Activated CD4-positive, alpha-beta memory T cell treated with anti-CD3 and anti-CD28 coated beads, Interleukin-2, amount 10 ng/mL, durations not matched to agents 7 days and 5 days (primary cell): Measurements from ENCODE around the gene FETUB. TPM values are rescaled to one million over a fixed set of nuclear protein-coding genes. Genes with fewer than 3 reads are reported as not detected.

Experiments used
- CTCF ChIA-PET: fragments of 350-600 bp; sonication (Branson Sonifier 250); formaldehyde crosslinking; loops from one replicate; lab custom pipeline; 2021; ENCODE audit warnings: antibody characterized with exemption, inconsistent platforms; lab: Charles Lee
- POLR2A ChIA-PET: fragments of 350-600 bp; sonication (Branson Sonifier 250); formaldehyde crosslinking; loops from one replicate; lab custom pipeline; 2021; ENCODE audit warnings: antibody characterized with exemption; lab: Charles Lee
- DNase-seq: peaks from one replicate; pipeline ENCODE4 v3.0.0-alpha.2; 2020
- H3K27ac Mint-ChIP-seq: one replicate; pipeline ENCODE4 v1.8.0; 2021; ENCODE audit warnings: mild to moderate bottlenecking, mixed read lengths
- H3K27me3 Mint-ChIP-seq: one replicate; pipeline ENCODE4 v1.8.0; 2021; ENCODE audit warnings: mixed read lengths
- H3K36me3 Mint-ChIP-seq: one replicate; pipeline ENCODE4 v1.8.0; 2021; ENCODE audit warnings: low read depth, mixed read lengths
- H3K4me1 Mint-ChIP-seq: one replicate; pipeline ENCODE4 v1.8.0; 2021; ENCODE audit warnings: mixed read lengths
- H3K4me3 Mint-ChIP-seq: one replicate; pipeline ENCODE4 v1.8.0; 2021; ENCODE audit warnings: mild to moderate bottlenecking, mixed read lengths
- H3K9me3 Mint-ChIP-seq: one replicate; pipeline ENCODE4 v1.8.0; 2021; ENCODE audit warnings: mixed read lengths
- total RNA-seq, 2 experiments: library from RNA; stranded (reverse); gene quantifications; one replicate each; pipeline ENCODE4 v1.2.3, GENCODE V29; 2021

FETUB gene
- total RNA-seq, 2 experiments from 2014 or later = not detected

GRCh38 chr3:186616299-186616617 is 23.9 kb upstream of the FETUB start:
- H3K4me1 Mint-ChIP-seq = peaks cover 24% of the 10 kb centered on the region
- DNase-seq = no peak
- ChIA-PET CTCF (interaction anchor here (0.6 to 5.4 kb wide), 37 partner anchors 8 to 673 kb away, joined by 3 to 117 read pairs (median 8); partner anchors contain the start of genes DNAJB11, EIF4A2 and TBCCD1), POLR2A (interaction anchor here (0.7 to 3.7 kb wide), 6 partner anchors 28 to 205 kb away, joined by 3 to 27 read pairs (median 10); partner anchors contain the start of genes DNAJB11, EIF4A2 and TBCCD1)
- H3K9me3 Mint-ChIP-seq = no peaks in the 10 kb centered on the region
- H3K36me3 Mint-ChIP-seq = no peaks in the 10 kb centered on the region
- no peak overlapping the region for H3K27ac Mint-ChIP-seq
- H3K4me3 Mint-ChIP-seq = no peak overlapping the region
- peaks cover 41% of the 10 kb centered on the region for H3K27me3 Mint-ChIP-seq

GRCh38 chr3:186617036-186617946 is 22.9 kb upstream of the FETUB start:
- H3K9me3 Mint-ChIP-seq = no peaks in the 10 kb centered on the region
- H3K4me1 Mint-ChIP-seq = peaks cover 24% of the 10 kb centered on the region
- no peaks in the 10 kb centered on the region for H3K36me3 Mint-ChIP-seq
- POLR2A ChIA-PET = interaction anchor here (0.7 to 3.7 kb wide), 13 partner anchors 21 to 210 kb away, joined by 3 to 27 read pairs (median 4); partner anchors contain the start of genes DNAJB11, EIF4A2 and TBCCD1
- DNase-seq = peak; percentile 87
- H3K4me3 Mint-ChIP-seq = peak overlapping the region; percentile 9
- CTCF ChIA-PET = interaction anchor here (0.5 to 5.4 kb wide), 66 partner anchors 8 to 751 kb away, joined by 3 to 117 read pairs (median 4); partner anchors contain the start of genes DNAJB11, EIF4A2, RTP4 and TBCCD1
- no peak overlapping the region for H3K27ac Mint-ChIP-seq
- H3K27me3 Mint-ChIP-seq = peaks cover 41% of the 10 kb centered on the region

GRCh38 chr3:186618318-186618938 is 21.8 kb upstream of the FETUB start:
- Mint-ChIP-seq H3K4me3 (no peak overlapping the region), H3K27me3 (peaks cover 40% of the 10 kb centered on the region), H3K27ac (no peak overlapping the region), H3K36me3 (no peaks in the 10 kb centered on the region), H3K4me1 (peaks cover 21% of the 10 kb centered on the region), H3K9me3 (no peaks in the 10 kb centered on the region)
- DNase-seq = no peak
- POLR2A ChIA-PET = interaction anchor here (1.7 to 3.4 kb wide), 2 partner anchors 154 to 165 kb away, joined by 6 to 15 read pairs; partner anchors contain the start of gene EIF4A2
- CTCF ChIA-PET = interaction anchor here (0.9 to 5.4 kb wide), 6 partner anchors 7 to 202 kb away, joined by 3 to 117 read pairs (median 24); no protein-coding TSS in a partner anchor

- H3K27ac Mint-ChIP-seq = no peak overlapping the region
- peaks cover 35% of the 10 kb centered on the region for H3K27me3 Mint-ChIP-seq
- ChIA-PET POLR2A (interaction anchor here (3.4 kb wide), 1 partner anchor 164 kb away, joined by 15 read pairs; the partner anchor contains the start of gene EIF4A2), CTCF (no interaction called here)
- H3K4me1 Mint-ChIP-seq = peaks cover 16% of the 10 kb centered on the region
- no peaks in the 10 kb centered on the region for H3K36me3 Mint-ChIP-seq
- H3K9me3 Mint-ChIP-seq = no peaks in the 10 kb centered on the region
- DNase-seq = no peak
- no peak overlapping the region for H3K4me3 Mint-ChIP-seq
Observed at GRCh38 chr3:186619787-186620212, 20.4 kb upstream of the FETUB start.

GRCh38 chr3:186620213-186621092 is 19.7 kb upstream of the FETUB start:
- H3K27ac Mint-ChIP-seq = no peak overlapping the region
- no peaks in the 10 kb centered on the region for H3K36me3 Mint-ChIP-seq
- POLR2A ChIA-PET = no interaction called here
- H3K9me3 Mint-ChIP-seq = no peaks in the 10 kb centered on the region
- peaks cover 33% of the 10 kb centered on the region for H3K27me3 Mint-ChIP-seq
- CTCF ChIA-PET = interaction anchor here (0.9 to 1.4 kb wide), 3 partner anchors 7 to 201 kb away, joined by 3 read pairs; no protein-coding TSS in a partner anchor
- no peak for DNase-seq
- peaks cover 13% of the 10 kb centered on the region for H3K4me1 Mint-ChIP-seq
- no peak overlapping the region for H3K4me3 Mint-ChIP-seq

- H3K4me3 Mint-ChIP-seq = no peak overlapping the region
Observed at GRCh38 chr3:186621894-186622650, 18.1 kb upstream of the FETUB start.

GRCh38 chr3:186622651-186623310 is 17.4 kb upstream of the FETUB start:
- H3K27ac Mint-ChIP-seq = no peak overlapping the region
- no peaks in the 10 kb centered on the region for H3K36me3 Mint-ChIP-seq
- no peak overlapping the region for H3K4me3 Mint-ChIP-seq
- H3K9me3 Mint-ChIP-seq = peaks cover under 1% of the 10 kb centered on the region
- DNase-seq = no peak
- ChIA-PET POLR2A (no interaction called here), CTCF (no interaction called here)
- H3K4me1 Mint-ChIP-seq = no peaks in the 10 kb centered on the region
- peaks cover 27% of the 10 kb centered on the region for H3K27me3 Mint-ChIP-seq

More at GRCh38 chr3:186621894-186622650, 18.1 kb upstream of the FETUB start:
- no peaks in the 10 kb centered on the region for H3K9me3 Mint-ChIP-seq
- peaks cover 33% of the 10 kb centered on the region for H3K27me3 Mint-ChIP-seq
- CTCF ChIA-PET = interaction anchor here (1.2 to 1.4 kb wide), 2 partner anchors 9 to 12 kb away, joined by 3 read pairs; no protein-coding TSS in a partner anchor
- POLR2A ChIA-PET = no interaction called here
- no peaks in the 10 kb centered on the region for H3K36me3 Mint-ChIP-seq
- DNase-seq = no peak
- H3K27ac Mint-ChIP-seq = no peak overlapping the region
- peaks cover 4% of the 10 kb centered on the region for H3K4me1 Mint-ChIP-seq

- no peak overlapping the region for H3K27ac Mint-ChIP-seq
- H3K27me3 Mint-ChIP-seq = peaks cover 25% of the 10 kb centered on the region
- no peaks in the 10 kb centered on the region for H3K4me1 Mint-ChIP-seq
- no peak for DNase-seq
- no peaks in the 10 kb centered on the region for H3K36me3 Mint-ChIP-seq
- ChIA-PET POLR2A (no interaction called here), CTCF (interaction anchor here (3.7 kb wide), 1 partner anchor 9 kb away, joined by 41 read pairs; no protein-coding TSS in a partner anchor)
- peaks cover 2% of the 10 kb centered on the region for H3K9me3 Mint-ChIP-seq
- H3K4me3 Mint-ChIP-seq = no peak overlapping the region
Observed at GRCh38 chr3:186624598-186624997, 15.6 kb upstream of the FETUB start.

GRCh38 chr3:186625600-186626042 is 14.6 kb upstream of the FETUB start:
- Mint-ChIP-seq H3K9me3 (peaks cover 2% of the 10 kb centered on the region), H3K4me1 (no peaks in the 10 kb centered on the region), H3K27ac (no peak overlapping the region), H3K36me3 (no peaks in the 10 kb centered on the region), H3K4me3 (no peak overlapping the region), H3K27me3 (peaks cover 30% of the 10 kb centered on the region)
- ChIA-PET POLR2A (no interaction called here), CTCF (interaction anchor here (3.7 kb wide), 1 partner anchor 10 kb away, joined by 41 read pairs; no protein-coding TSS in a partner anchor)
- no peak for DNase-seq

- H3K4me3 Mint-ChIP-seq = no peak overlapping the region
- no peak for DNase-seq
- peaks cover 2% of the 10 kb centered on the region for H3K9me3 Mint-ChIP-seq
- H3K36me3 Mint-ChIP-seq = no peaks in the 10 kb centered on the region
- POLR2A ChIA-PET = no interaction called here
- no peaks in the 10 kb centered on the region for H3K4me1 Mint-ChIP-seq
- CTCF ChIA-PET = interaction anchor here (0.6 to 3.7 kb wide), 2 partner anchors 11 to 643 kb away, joined by 3 to 41 read pairs; no protein-coding TSS in a partner anchor
- peaks cover 31% of the 10 kb centered on the region for H3K27me3 Mint-ChIP-seq
- H3K27ac Mint-ChIP-seq = no peak overlapping the region
Observed at GRCh38 chr3:186626254-186626847, 13.8 kb upstream of the FETUB start.
